ENCODE data around the gene ASPN.

ASPN gene

DNA sequence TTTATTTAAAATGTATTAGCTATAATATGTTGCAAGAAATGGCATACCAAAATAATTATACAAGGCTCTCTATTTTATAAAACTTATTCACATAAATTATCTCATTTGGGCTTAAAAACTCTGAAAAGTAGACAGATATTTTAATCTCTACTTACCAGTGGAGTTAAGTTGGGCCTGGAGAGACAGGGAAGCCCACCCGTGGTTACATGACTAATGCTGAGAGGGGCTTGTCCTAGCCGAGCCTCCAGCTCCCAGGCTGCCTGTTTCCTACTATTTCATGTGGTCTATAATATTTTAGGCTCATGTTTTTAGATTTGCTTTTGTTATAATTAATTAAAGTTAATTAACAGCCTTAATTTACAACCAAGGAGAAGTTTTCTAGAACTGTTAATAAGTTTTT is 20.9 kb upstream of the ASPN start:
- DNase-seq: no peak

DNA sequence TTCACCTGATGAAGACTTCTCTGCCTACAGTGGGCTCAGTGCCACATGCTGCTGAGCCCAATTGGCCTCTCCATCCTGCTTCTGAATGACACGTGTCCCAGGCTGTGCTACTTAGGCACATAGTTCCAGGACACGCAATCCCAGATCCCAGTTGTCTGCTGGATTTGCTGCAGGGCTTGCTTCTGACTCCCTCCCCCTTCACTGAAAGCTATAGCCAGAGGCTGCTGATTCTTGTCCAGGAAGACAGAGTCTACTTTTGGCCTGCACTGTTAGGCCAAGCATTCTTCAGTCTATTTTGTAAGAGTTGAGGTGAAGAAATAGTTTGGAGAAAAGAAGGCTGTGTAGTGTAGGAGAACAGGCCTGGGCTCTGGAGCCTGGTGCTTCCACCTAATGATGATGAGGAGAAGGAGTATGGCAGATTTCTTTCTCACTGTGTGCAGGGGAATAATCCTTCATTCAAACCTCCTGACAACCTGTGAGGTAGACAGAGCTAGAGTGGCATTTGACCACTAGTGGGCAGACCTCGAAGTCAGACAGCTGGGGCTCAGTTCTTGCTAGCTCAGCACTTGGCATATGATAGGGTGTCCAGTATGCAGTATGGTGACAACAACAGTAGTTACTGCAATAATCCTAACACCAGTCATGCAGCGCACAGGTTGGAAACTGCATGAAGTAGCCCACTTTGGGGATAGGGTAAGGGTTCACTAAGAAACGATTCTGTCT is 19.5 kb upstream of the ASPN start:
- DNase-seq: no peak

DNA sequence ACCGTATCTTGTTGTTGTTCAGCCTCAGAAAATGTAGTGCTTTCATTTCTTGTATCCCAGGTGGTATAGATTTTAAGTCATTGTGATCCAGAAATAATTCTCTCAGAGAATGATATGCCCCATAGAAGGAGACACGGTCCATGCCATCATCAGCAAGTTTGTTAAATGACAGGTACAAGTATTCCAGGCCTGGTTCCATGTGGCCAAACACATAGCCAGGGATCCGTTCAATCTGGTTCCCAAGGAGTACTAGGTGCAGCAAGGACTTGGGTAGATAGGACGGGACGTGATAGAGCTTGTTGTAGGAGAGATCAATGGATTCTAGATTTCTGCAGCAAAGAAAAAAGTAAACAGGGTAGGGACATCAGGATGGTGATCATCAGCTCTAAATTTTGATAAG is 18.4 kb upstream of the ASPN start:
- no peak for DNase-seq

DNA sequence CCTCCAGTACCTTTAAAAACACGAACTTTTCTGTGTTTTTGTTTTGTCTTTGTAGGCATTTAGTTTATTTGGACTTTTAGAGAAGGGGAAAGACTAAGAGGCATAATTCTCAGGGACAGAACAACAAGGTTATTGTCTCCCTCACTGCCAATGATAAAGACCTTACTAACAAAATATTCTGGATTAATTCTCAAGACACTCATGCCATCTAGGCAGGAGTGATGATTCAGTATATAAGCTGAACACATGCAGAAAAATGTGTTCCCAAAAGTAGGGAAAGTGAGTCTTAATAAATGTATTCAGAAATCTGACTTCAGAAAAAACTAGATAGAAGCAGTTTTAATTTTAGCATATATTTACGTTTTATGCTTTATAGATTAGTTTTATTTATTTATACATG is 17.4 kb upstream of the ASPN start:
- DNase-seq: no peak

DNA sequence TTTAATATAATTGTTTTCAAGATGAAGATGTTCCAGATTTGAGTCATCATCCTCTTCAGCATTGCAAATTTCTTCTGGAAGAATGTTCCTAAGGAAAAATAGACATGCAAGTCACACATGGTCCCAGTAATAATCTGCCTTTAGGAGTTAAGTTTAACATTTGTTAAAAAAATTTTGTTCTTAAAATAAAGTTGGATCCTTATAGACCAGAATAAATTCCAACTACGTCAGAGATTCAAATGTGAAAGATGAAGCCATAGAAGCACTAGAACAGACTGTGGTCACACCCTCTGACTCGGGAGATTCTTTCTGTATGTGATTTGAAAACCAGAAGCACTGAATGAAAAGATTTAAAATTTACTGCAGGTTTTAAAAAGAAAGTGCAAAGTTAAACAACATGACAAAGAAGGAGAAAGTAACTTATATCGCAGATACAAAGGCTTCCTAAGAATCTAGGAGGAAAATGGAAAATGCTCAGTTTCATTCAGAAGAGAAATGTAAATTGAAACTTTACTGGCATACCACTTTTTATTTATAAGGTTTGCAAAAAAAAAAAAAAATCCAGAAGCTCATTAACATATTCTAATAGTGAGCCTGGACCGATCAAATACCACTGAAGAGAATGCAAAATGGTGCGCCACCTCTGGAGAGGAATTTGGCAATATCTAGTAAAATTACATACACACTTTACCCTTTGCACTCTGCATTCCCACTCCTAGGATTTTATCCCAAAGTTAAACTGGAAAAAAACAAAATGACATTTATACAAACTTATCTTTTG is 14.3 kb upstream of the ASPN start:
- no peak for DNase-seq

DNA sequence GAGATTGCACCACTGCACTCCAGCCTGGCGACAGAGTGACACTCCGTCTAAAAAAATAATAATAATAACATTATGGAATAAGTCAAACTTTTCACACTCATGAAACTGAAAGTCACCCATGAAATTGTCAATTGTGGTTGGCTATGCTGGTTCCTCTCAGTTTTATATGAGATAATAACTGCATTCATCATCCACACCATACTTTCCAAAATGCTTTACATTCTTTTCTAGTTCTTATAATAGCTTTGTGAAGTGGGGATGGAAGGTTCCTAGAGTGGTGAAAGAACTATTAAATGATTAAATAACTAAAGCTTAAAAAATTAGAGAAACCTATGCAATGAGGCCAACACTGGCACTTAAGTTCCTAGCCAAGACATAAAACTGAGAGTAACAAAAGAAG is 12.6 kb upstream of the ASPN start:
- no peak for DNase-seq

DNA sequence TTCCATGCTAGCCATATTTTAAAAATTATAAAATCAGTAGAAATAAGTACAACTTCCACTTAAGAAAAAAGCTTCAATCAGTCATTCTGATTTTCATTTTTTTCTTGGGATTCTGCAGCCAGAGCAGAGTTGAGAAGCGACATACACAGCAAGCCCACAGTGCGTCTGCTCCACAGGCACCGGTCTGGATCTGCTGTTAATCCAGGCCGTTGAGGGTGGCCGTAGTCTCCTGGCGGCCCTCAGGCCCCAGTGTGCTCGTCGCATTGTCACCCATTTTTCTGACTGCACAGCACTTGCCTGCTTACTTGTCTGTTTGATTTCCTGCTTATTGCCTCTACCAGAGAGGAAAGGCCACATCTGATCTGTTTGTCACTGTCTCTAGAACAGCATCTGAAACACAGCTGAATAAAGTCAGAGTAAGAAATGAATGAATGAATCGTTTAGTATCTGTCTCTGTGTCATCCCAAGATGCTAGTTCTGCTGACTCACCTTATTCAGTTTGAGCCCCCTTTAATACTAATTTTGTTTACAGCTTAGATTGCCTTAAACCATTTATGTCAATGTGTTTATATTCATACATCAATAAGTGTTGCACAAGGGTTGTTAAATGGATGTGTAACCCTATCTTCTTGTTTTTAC is 11.6 kb upstream of the ASPN start:
- no peak for DNase-seq

DNA sequence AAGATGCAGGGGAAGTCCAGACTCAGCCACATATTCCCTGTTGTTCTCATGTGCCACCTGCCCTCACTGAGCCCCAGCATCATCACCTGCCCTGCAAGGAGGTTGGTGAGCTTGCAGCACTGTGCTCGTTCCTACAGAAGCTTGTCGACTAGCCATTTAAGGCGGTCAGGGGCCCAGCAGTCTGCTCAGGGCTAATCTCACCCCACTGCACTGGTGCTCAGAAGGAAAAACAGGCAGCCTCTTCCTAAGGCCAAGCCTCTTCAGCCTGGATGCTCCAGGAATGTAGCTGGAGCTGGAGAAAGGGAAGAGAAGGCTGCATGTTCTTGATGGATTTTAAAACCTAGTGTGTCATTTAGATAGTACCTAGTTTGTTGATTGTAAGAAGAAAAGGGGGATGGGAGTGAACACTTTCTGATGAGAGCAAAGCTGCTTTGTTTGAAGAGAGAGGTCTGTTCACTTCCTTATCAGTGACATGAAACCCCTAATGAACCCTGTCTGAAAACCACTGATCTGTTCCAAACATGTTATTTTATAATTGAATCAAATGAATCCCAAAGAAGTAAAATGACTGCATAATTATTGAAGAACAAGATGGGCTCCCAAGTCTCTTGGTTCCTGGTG is 10.6 kb upstream of the ASPN start:
- no peak for DNase-seq

DNA sequence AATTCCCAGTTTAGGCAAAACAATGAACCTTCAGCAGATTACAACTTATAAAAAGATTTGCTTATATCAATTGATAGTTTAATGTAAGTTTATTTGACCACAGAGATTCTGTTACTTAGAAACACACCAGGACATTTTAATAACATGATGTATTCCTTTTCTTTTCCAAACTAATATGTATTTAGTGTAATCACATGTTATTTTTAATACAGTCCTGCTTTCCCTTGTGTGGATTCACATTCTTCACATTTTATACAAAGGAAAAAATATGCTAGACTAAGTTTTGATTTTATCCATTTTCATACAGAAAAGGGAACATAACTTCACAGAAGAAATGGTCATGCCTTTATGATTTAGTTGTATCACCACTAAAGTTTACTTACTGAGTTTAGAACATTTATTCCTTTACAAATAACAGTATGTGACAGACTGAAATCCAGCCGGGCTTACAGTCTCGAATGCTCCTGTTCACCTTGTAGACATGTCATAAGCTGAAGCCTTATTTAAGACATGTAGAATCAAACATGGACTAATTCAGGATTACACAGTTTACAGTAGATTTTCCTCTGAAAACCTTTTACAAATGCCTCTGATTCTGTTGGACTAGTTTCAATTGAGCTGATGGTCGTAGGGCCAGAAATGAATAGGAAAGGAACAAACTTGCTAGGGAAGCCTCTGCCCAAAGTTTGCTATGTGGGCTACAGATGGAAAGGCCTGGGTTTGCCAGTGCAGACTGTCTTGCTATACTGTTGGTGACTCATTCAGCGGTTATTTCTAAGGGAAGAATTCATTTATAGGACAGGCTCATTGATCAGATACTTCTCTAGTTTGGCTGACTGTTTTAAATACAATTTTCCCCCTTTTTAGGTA is 6.6 kb upstream of the ASPN start:
- no peak for DNase-seq

DNA sequence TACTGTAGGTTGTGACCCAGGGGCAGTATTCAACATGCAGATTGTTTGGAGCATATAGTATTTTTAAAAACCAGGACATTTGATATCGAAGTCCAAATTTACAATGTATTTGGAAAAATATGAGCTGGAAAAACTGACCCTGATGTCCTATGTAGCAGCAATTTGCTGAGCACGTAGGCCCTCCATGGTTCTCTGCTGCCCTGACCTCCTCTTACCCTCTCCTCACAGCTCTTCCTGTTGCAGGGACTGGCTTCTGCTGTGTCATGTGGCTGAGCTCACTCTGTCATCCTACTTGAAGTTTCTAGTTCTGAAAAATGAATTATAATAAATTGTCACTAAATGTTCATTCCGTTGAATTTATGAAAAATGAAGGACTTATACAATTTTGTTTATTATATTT is 4.1 kb upstream of the ASPN start:
- no peak for DNase-seq

DNA sequence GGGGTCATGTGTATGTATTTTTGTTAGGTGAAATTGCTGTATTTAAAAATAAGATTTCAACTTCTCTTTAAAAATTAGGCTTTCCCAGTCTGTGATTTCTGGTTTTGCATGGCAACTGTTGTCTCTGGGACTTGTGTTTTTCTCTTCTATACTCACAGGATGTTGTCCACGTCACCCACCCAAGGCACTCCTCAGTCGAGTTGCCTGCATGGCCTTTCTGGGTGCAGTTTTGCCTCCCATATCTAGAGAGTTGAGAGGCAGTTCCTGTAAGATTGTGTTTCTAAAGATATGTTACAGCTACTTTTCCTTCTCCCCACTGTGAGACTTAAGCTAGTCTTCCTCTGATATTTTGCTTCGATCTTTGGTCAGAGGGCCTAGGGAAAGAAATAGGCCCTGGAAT is 2.3 kb upstream of the ASPN start:
- no peak for DNase-seq

DNA sequence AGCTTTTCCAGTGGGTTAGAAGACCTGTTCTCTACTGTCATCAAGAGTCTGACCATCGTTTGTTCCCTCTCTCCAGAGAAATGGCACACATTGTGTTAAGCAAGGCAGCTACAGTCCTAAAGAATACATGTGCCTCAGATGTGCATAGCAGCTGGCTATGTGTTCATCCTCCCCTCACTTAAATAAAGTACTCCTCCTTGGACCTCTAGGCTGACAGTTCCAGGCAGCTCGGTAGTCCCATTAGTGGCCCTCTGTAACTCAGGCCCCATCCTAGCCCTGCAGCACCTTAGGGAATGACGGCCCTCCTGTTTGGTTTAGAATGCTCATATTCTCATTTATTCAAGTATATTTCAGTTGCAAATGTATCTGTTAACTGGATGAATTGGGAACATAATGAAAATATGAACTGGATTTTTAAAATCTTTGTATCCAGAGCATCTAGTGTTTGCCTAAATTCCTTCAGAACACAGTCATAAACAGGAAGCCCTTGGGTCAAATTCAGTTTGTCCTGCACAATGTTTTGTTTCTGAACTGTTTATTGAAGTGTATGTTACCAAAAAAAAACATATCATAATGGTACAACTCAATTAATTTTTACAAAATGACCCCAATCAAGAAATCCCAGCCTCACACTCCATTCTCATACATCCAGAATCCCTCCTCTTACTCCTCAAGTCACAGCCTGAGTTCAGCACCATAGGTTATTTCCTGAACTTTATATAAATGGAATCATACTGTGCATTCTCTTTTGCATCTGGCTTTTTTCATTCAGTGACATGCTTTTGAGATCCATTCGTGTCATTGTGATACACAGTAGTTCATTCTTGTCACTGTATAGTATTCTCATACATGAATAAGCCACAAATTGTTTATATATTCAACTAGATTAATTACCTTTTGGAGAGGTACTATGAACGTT is 1.6 kb upstream of the ASPN start:
- no peak for DNase-seq

DNA sequence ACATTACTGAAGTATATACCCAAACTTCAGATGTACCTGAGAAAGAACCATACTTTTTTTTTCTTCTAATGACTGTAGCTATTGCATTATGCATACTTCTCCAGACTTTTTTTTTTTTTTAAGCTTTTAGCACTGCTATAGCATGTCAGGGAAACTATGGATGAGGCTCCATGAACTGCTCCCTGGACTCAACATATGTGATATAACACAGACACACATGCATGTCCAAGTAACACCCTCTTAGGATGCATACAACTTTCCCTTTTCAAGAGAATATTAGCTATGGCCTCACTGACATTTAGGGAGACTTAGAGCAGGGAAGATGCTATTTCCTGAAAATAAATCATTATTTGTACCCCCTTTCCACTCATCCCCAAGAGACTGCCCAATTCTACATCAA is 499 bp upstream of the ASPN start:
- DNase-seq: no peak

DNA sequence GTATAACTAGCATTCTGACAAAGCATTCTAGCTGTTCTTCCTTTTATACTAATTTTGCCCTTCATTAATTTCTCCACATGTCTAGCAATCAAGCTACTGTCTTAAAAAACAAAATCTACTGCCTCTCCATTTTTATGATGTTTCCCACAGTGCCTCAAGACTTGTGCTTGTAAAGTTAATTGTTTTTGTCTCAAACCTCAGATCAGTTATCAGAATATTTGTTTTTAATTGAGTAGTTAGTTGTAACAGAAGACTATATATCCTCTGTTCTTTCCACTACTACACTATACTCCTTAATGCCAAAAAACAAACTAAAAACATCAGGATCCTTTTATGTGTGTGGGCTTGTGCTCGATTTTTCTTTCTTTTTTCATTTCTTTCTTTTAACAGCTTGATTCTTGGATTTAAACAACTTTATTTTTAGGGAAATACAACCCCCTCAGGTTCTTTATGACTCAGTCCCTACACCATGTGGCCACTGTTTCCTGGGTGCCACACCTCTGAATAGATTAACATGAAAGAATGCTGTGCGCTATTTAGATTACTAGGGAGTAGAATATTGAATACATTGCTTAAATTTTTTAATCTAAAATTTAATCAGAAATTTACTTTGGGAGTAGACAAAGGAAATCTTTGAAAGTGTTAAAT is 1.2 kb downstream of the ASPN start:
- DNase-seq: no peak

DNA sequence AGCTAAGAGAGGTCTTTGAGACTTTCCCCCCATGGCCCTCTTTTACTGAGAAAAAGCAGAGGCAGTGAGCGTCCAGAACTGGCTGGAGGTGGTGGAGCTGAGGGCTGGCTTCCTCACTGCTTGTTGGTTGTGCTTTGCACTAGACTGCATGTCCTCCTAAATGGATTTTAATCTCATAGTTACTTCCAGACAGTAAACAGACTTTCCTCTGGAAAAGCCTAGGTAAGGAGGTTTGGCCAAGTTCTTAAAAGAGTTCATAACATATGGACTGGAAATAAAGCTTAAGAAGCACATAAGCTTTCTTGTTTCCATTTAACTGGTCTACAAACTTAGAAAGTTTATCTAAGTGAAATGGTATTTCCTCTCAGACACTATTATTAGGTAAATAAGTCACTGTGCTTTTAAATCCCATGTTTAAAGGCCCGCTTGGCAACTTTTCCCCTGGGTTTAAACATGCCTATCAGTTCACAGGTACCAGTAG is 2.0 kb downstream of the ASPN start:
- no peak for DNase-seq

DNA sequence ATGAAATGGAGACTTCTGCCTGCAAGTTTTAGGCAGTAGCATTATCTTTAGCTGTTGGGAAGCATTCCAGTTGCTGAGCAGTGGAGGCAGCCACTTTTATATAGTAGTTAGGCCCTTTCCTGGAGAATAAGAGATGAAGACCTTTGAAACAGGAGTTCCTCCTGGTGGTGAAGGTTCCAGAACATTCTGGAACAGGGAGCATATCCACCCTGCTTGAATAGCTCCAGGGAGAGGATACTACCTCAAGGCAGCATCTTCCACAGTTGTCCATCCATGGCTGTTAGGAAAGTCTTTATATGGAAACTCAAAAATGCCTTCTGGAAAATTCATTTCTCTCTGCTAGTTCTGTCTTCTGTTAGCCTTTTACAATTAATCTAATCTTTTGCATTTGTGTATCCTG is 3.0 kb downstream of the ASPN start:
- no peak for DNase-seq

DNA sequence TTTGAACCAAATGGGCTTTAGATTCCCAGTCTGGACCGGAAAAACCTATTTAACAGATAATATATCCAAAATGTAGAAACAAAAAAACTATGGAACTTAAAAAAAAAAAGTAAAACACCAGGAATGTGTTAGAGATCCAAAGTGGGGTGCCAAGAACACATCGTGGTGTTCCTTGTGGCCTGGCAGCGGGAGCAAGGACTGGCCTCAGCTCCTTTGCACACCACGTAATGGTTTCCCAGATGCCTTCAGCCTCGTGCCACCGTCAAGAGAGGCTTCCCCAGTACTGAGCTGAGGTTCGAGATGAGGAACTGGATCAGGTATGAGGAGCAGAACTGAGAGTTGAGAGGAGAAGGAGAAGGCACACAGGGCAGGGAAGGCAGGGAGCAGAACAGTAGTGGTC is 3.5 kb downstream of the ASPN start:
- no peak for DNase-seq

DNA sequence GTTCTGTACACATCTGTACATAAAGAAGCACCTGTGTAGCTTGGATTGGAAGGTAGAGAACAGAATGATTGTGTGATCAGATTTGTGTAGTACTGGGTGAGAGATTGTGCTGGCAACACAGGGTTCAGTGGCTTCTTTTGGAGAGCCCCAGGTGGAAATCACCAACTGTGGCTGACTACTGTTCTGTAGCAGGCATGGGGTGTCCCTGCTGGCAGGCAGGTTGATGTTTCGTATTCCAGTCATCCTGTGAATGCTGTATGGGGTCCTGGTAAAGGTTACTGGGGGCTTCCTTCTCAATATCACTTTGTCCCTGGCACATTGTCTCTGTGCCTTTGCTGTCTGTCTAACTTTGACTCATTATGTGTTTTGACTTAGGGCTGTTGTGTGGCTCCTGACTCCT is 5.3 kb downstream of the ASPN start:
- DNase-seq: no peak

DNA sequence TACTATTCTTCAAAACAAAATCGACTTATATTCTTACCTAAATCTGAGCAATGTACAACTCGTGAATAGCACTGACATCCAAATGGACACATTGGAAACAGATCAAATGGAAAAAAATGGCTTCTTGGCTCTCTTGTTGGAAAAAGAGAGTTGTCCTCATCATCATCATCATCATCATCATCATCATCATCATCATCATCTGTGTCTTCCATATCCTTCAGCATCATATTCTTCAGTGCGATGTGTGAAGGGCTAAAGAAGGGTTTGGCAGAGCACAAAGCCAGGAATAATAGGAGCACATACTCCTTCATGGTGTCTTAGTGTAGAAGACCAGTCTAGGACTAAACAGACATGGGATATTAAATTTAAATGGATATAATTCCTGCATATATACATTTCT is 7.7 kb downstream of the ASPN start:
- DNase-seq: no peak

DNA sequence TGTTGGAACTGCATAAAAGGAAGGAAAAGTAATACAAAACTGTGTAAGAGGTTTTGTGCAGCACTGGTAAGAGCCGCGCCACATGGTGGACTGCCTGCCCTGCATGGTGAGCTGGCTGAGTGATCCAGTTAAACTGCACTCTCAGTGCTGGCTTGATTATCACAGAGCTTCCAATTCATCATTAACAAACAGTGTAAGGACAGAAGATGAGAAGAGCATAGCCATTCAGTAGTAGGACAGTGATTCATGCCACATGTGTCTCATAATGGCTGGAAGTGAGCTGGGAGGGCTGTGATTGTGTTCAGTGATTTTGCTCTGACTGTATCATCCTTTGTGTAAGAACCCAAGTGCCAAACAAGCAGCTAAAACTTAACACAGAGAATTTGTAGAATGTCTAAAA is 14.1 kb downstream of the ASPN start:
- DNase-seq: no peak

DNA sequence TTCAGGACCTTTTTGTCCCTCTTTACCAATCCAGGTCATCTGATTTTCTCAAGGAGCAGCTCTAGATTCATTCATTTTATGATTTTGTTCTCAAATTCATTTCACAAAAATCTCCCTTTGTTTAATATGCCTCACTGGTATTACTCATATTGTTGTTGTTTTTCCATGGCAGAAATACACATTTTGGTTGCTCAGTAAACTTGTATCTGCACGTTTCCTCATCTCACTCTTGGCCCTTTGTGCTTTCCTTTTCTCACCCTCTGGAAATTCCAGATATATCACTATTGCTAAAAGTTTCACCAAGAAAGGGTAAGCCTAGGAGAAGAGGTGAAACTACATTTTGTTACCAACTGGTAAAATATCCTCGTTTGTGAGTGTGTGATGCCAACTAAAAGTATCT is 14.8 kb downstream of the ASPN start:
- no peak for DNase-seq
